NCI-H1436 treated with DMSO at 0.1 percent for 48 hours (cell line): ENCODE data around the gene ST3GAL5.
"Not testable (repeated sequence)": the region's sequence is repeated elsewhere in the genome, so short reads cannot be mapped to it uniquely, and the experiment has no call there.

ENCODE experiments used
- DNase-seq: peaks from one replicate; lab custom pipeline; 2025; lab: John Stamatoyannopoulos, UW

ST3GAL5 gene

DNA sequence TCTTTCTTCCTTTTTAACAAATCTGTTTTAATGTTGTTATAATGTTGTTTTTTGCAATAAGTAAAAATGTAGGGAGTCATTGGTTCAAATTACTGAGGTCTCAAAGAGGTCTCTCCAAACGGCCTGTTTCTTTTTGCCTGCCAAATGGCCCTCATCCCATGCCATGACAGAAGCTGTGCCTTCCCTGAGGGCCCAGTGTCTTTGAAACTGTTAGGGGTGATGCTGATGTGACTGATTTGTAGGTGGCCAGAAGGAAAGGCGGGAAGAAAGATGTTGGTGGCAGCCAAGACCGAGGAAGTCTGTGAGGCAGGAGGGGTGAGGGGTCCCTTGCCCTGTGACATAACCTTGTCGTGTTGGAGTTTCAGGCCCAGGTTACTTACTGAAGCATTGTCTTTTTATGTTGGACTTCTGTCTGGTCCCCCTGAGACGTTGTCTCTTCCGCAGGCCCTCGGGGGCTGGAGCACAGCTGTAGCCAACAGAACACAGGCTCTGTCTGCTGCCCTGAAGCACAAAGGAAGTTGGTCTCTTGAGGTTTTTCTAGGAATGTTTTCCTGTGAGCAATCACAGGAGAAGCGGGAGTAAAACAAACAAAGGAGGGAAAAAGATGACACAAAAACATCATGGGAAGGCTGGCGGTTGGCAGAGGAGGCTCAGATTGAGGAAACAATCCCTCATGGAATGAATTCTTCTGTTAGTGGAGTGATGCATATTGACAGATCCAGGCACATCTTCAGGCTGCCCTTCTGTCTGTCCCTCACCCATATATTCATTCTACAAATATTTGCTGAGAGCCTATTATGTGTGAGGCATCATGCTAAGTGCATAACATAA, 4.9 kb upstream of the ST3GAL5 start:
- DNase-seq, result no peak

DNA sequence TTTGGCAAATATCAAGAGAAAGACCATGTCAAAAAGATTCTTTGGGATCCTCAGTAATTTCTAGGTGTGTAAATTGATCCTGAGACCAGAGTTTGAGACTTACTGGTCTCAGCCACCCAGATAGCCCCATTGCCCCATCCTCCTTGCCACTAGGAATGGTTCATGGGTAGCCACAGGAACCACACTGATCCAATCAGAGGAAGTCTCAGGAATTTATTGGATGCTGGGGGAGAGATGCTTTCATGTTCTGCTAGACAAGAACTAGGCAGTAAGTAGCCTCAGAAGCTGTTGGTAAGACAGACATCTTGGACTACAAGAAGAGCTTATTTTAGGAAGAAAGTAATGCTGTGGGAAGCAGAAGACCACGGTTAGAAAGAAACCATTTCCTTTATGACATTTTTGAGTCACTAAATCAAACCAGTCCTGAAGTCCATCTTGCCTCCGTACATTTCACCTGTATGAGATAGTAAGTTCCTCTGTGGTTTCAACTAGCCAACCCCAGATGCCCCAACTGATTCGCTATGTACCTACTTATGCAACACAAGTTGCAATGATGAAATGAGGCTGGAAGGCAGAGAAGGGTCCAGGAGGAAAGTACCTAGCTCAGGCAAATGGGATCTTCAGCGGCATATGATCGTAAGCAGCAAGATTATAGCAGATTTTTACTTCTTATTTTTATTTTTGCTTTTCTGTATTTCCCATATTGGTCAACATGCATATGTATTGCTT, 3.6 kb upstream of the ST3GAL5 start:
- DNase-seq, result no peak

DNA sequence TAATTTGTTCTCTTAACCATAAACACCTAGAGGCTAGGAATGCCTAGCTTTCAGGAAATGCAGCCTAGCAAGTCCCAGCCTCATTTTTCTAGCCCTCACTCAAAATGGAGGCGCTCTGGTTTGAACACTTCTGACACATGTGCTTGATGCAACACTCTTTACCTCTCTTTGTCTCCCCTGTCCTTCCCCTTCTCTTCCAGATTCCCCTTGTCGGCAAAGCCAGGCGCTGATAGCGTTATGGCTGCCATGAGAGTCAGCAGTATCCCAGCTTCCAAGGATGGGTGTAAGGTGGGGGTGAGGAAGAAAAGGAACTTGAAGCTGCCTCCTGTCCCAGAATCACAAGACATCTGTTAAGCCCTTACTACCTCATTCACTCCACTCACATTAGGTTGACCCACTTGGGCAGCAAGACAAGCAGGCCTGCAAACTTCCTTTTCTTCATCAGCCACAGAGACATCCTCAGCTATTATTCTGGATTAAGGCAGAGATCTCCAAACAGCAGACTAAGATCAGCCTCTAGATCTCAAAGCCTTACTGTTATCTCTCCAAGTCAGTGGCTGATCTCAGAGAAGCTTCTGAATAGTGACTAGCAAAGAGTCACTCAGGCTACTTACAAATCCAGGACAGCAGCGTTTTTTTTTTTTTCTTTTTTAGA, 1.9 kb upstream of the ST3GAL5 start:
- no peak for DNase-seq

DNA sequence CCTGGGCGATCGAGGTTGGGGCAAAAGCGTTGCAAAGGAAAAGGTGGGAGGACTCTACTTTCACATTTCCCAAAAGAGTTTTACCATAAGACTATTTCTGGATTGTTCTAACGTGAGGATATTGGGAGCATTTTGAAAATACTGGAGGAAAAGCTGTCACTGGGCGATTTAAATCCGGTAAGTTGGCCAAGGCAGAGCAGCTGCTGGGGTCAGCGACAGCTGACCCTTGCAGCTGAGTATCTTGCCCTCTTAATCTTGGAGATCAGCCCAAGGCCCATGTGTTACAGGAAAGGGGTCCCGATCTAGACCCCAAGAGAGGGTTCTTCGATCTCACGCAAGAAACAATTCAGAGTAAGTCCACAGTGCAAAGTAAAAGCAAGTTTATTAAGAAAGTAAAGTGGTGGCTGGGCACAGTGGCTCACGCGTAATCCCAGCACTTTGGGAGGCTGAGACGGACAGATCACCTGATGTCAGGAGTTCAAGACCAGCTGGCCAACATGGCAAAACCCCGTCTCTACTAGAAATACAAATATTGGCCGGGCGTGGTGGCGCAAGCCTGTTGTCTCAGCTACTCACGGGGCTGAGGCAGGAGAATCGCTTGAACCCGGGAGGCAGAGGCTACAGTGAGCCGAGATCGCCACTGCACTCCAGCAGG, 964 bp upstream of the ST3GAL5 start:
- no peak for DNase-seq

DNA sequence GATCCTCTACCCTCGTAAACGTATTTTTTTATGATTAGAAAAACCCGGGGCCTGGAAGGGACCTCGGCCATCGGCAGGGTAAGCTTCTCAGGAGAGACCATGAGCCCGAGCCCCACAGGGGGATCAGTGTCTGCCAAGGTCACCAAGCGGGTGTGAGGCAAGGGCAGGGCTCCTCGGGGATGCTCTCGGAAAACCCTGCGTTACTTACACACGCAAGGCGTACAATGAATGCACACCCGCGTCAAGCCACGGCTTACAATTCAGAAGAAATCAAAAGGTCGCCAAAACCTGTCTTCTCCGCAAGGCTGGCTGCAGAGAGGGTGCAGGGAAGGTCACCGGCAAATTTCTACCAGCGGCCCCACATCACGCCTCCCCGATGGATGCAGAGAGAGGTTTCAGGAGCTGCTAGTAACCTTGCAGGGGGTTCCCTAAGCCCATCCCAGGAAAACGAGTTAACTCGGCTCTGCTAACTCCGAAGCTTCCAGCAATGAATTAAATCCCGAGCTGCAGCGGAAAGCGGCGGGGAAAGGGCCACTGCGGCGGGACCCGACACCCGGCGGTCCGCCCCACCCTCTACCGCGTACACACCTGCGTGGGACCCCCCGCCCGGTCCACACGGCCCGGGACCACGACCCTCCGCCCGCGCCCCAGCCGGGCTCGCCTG, 638 bp downstream of the ST3GAL5 start:
- no peak for DNase-seq

DNA sequence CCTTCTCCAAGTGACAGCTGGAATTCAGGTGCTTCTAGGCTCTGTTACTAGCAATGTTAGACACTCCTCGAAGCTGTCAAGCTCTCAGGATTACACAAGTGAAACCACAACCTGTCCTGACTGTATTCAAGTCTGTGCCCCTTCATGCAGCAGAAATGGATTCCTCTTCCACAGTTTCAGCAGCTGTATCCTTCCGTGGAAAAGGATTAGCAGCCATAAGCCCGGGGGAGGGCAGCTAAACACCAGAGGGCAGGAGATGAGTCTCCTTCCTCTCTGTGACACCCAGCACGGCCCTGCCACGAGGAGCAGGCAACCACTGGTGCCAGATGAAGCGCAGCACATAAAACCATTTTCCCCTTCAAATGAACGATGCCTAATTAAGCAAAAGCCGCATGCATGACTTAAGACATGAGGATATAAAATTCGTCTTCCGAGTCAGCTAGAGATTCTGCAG, 1.2 kb downstream of the ST3GAL5 start:
- DNase-seq, result no peak

DNA sequence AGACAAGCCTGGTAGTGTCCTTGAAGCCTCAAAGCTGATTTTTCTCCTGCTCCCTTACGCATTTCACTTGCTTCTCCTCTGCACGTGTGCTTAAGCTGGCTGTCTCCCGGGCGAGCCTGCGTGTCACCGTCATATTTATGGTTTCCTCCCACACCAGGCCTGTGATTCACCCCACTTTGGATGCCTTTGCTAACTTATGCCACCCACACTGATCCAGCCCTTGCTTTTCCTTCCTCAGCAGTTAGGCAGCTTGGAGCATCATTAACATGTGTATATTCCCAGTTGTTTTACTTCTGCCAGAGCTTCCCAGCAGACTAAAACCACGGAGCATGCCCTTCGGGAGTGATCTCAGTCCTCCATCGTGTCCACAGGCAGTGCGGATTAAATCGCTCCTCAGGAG, 2.2 kb downstream of the ST3GAL5 start:
- no peak for DNase-seq

DNA sequence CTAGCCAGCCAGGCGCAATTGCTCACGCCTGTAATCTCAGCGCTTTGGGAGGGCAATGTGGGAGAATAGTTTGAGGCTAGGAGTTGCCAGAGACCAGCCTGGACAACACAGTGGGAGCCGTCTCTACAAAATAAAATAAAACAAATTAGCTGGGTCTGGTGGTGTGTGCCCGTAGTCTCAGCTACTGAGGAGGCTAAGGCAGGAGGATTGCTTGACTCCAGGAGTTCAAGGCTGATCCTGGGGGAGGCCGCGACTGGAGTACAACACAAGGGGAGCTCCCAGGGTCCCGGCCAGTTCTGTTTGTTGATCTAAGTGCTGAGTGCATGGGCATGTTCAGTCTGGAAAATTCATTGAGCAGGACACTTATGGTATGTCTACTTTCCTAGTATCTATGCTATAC, 2.6 kb downstream of the ST3GAL5 start:
- DNase-seq, result no peak

DNA sequence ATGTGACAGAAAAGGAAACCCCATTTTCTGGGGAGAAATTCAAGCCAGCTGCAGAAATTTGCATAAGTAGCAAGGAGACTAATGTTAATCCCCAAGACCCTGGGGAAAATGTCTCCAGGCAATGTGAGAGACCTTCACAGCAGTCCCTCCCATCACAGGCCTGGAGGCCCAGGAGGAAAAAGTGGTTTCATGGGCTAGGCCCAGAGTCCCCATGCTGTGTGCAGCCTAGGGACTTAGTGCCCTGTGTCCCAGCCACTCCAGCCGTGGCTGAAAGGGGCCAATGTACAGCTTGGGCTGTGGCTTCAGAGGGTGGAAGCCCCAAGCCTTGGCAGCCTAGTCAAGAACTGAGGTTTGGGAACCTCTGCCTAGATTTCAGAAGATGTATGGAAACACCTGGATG, 7.0 kb downstream of the ST3GAL5 start:
- not testable (repeated sequence) for DNase-seq

DNA sequence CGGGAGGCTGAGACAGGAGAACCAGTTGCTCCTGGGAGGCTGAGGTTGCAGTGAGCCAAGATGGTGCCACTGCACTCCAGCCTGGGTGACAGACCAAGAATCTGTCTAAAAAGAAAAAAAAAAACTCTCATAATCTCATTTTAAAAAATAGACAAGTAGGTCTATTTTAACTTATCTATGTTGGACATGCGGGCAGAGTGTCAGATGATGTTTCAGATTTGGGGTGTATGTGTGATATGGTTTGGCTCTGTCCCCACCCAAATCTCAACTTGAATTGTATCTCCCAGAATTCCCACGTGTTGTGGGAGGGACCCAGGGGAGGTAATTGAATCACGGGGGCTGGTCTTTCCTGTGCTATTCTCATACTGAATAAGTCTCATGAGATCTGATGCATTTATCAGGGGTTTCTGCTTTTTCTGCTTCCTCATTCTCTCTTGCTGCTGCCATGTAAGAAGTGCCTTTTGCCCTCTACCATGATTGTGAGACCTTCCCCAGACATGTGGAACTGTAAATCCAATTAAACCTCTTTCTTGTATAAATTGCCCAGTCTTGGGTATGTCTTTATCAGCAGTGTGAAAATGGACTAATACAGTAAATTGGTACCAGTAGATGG, 8.0 kb downstream of the ST3GAL5 start:
- DNase-seq, result not testable (repeated sequence)

DNA sequence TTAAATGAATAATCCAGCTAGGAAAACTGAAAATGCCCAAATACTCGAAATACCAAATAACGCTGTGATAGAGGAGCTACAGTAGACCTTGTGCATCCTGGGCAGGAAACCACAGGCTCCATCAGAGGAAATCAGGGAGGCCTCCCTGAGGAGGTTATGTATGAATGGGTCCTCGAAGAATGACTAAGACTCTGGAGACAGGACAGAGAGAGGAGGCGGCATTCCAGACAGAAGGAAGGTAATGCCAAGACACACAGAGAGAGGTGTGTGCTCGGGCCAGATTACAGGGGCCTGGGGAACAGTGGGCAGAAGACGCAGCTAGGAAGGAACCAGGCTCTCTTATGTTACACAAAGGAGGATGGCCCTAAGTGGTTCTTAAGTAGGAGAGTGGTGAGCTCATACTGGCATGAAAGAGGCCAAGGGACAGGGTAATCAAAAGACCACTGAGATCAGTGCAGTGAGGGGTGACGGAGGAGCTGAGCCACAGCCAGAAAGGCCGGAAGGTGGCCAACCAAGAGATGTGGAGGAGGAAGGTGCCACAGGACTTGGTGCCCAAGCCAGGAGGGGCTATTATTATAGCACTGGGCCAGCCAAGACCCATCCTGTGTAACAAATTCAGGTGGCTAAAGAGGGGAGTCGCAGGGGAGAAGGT, 9.9 kb downstream of the ST3GAL5 start:
- no peak for DNase-seq

DNA sequence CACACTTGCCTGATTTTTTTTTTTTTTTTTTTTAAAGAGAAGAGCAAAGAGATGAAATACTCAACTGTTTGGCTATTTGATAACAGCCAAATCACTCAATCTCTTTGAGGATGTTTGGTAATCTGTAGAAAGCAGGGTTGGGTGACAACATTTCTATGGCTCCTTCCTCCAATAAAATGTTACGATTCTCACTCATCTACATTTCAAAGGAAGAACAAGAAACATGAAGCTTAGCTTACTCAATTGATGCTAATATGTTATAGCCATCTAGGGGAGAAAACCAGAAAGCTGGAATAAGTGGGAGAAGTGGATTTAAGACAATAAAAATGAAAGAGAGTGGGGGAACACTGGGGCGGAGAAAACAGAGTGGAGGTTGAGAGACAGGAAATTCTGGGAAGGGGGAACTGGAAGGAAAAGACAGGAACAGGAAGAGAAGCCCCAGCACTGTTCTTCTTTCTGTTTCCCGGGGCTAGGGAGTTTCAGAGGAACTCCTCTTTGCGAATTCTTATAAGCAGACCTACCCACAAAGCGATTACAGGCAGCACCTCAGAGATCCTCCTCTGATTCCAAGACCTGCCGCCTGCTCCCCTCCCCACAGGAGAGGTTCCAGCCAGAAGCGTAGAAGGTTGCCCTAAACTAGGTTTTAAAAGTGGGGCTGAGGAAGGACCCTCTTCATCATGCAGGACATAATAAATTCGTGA, 13.3 kb downstream of the ST3GAL5 start:
- no peak for DNase-seq

DNA sequence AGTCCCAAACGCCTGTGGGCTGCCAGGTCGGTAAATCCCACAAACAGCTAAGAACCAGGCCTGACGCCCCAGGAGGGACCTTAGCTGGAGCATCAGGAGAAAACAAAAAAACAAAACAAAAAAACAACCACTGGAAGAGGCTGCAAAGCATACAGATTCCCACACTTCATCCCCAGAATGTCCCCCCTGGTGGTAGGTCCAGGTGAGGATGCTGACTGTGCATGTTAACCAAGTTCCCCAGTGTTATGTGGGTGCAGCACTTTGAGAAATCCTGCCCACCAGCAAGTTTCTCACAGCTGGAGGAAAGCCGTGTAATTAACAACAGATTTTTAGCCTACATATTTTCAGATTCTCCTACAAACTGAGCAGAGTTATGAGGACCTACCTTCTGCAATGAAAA, 15.1 kb downstream of the ST3GAL5 start:
- no peak for DNase-seq

DNA sequence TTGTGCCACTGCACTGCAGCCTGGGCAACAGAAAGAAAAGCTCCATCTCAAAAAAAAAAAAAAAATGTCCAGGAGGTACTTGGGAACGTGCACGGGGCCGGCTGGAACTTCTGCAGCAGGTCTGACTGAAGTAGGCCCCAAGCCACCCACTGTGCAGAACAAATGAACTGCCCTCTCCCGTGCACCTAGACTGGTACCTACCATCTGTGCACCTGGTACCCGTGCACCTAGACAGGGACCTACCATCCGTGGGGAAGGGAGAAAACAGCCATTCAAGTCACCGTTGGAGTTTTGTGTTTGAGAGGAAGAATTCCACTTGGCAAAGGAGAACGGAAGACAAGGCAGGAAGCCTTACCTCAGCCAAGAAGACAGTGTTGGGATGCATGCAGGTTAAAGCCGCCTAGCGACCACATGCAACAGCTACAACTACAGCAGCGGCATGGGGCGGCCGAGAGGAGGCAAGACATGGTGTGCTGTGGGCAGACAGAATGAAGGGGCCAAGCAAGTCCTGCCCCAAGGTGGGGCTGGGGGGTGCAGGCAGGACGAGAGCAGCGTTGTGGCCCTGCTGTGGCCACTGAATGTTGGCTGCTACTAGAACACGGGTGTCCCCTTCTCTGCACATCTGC, 16.1 kb downstream of the ST3GAL5 start:
- DNase-seq, result no peak

DNA sequence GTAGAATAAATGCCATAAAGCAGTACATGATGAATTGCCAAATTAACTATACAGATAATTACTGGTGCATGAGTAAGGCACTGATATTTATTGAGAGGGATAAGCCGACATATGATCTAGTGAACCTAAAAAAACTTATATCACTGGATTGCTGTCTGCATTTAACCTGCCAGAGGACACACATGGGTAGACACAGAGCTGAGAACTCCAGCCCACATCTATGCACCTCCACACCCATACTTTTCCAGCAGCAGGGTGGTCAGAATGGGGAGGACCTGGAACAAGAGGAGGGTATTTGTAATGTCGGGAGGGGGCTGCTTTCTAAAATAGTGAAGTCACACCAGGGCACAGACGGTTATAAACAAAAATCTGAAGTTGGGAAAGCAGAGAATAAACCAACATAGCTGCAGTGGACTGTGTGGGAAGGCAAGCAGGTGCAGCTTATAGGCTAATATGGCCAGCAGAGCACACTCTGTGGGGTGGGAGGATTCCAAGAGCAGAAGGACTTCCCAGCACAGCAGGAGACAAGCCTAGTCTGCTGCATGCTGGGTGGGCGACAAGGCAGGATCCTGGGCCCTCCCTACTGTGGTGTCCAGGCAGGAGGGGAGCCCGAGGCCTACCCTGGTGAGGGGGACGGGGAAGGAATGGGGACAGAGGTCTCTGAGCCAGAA, 17.2 kb downstream of the ST3GAL5 start:
- DNase-seq, result no peak

DNA sequence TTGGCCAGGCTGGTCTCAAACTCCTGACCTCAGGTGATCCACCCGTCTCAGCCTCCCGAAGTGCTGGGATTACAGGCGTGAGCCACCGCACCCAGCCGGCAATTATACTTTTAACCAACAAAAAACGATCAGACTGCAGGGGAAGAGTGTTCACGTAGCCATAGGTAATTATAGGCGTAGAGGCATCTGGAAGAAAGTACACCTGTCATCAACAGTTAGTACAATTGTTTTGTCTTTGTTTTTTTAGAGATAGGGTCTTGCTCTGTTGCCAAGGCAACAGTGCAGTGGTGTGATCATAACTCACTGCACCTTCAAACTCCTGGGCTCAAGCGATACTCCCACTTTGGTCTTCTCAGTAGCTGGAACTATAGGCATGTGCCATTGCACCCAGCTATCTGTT, 20.0 kb downstream of the ST3GAL5 start:
- DNase-seq, result no peak

DNA sequence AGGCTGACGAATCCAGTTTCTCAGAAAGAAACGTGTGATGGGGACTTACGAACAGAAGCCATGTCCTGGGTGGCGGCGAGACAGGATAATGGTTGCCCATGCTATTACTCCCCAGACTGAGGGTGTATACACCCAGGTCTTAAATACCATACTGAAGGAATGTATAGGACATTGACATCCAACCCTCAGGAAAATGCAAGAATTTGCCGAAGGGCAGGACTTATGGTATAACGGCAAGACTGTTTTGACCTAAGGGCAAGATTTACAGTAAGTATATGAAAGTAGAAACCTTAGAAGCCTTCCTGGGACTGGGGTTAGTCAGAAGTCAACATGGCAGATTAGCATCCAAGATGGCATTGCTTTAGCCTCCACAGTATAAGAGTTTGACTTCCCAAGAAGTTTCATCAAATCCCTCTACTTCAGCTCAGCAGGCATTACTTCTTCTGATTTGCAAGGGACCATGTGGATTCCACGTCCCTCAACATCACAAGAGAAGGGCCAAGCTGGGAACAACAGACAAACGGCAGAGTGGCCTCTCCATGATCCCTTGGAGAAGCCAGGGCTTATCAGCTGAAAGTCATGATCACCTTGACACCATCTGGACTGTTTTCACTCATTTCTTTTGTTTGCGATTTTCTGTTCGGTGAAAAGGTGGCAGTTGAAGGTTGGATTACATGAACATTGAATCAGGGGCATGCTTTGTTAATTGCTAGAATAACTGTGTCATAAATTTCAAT, 21.1 kb downstream of the ST3GAL5 start:
- DNase-seq, result no peak

DNA sequence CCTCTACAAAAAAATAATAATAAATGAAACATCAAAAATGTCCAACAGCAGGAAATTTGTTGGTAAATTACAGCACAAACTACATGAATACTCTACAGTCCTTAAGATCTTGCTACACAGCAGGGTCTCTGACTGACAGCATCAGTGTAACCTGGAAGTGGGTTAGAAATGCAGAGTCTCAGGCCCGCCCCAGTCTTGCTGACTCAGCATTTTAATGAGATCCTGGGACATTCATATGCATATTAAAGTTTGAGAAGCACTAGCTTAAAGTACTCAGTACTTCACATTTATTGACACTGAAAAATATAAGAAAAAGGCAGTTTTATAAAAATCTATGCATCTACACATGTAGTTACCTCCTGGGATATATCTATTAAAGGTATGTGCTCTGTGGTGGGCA, 21.7 kb downstream of the ST3GAL5 start:
- no peak for DNase-seq
